ENCODE data around the gene KIAA1671. TPM values are rescaled to one million over a fixed set of nuclear protein-coding genes. Genes with fewer than 3 reads are reported as not detected.

KIAA1671 gene
- total and polyA plus RNA-seq, 4 donors, result 8.7 to 35.9 (median 19.1) TPM

DNA sequence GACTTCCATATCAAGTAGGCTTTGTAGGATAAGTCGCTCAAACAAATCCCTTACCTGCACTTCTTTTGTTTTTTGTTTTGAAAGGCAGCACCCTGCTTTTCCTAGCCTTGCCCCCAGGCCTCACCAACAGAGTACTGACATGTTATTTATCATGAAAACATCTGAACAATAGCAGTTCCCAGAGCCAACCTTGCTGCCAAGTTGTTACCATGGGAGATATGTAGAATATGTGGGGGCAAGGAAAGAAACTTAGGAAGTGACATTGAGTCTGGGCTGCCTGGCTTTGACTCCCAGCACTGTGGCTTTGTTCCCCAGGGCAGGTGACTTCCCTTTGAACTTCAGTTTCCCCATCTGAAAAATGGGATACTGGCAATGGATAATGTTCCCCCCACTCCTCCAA lies 193.8 kb downstream of the KIAA1671 start:
- Histone ChIP-seq H3K27ac (ENCODE audit: low read depth in 1 of 2, low read length in 2 of 2) (no peak overlapping the region), H3K9me3 (ENCODE audit: control insufficient read depth in 4 of 4, low read length in 3 of 4) (no peaks in the 10 kb centered on the region), H3K4me3 (ENCODE audit: low read depth in 1 of 3, low read length in 3 of 3) (no peak overlapping the region), H3K4me1 (ENCODE audit: control insufficient read depth in 4 of 4, insufficient read depth in 4 of 4, low read length in 3 of 4) (peaks cover 6 to 27% (median 16%) of the 10 kb centered on the region in 4 donors), H3K9ac (ENCODE audit: low read depth in 1 of 2, low read length in 2 of 2) (no peak overlapping the region), H3K36me3 (ENCODE audit: control insufficient read depth in 4 of 4, insufficient read depth in 3 of 4, low read depth in 1 of 4, low read length in 3 of 4) (peaks cover 0 to 2% (median 0%) of the 10 kb centered on the region in 4 donors), H3K27me3 (ENCODE audit: control insufficient read depth in 4 of 4, insufficient read depth in 4 of 4, low read length in 3 of 4) (no peaks in the 10 kb centered on the region)
- TF ChIP-seq JUND (IDR thresholded peaks at IDR 0.05), result no peak
- no peak for DNase-seq (ENCODE audit: low spot score)
- WGBS, result 96% methylated on average over 1 of the region's 1 CpG

DNA sequence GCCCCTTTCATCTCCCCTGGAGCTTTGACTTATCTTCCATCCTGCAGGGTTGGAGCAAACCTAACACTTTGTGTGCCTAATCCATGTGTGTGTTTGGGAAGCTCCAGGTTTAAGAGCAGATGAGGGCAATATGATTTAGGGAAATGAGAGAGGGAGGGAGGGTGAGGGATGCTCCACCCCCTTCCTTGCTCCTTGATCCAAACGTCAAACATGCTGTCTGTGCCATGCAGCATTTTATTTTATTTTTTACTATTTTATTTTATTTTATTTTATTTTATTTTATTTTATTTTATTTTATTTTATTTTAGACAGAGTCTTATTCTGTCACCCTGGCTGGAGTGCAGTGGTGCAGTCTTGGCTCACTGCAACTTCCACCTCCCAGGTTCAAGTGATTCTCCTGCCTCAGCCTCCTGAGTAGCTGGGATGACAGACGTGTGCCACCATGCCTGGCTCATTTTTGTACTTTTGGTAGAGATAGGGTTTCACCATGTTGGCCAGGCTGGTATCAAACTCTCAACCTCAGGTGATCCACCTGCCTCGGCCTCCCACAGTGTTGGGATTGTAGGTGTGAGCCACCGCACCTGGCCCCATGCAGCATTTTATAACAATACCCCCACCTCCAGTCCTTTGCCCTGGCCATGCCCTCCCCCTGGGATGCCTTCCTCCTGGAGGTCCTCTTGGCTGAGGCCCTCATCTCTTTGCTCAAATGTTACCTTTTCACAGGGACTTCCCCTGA lies 194.6 kb downstream of the KIAA1671 start:
- Histone ChIP-seq H3K27ac (ENCODE audit: low read depth in 1 of 2, low read length in 2 of 2) (no peak overlapping the region), H3K4me3 (ENCODE audit: low read depth in 1 of 3, low read length in 3 of 3) (no peak overlapping the region)
- 75% methylated on average over 4 of the region's 4 CpGs for WGBS

More for the DNA sequence above, 194.6 kb downstream of the KIAA1671 start:
- H3K9ac ChIP-seq (ENCODE audit: low read depth in 1 of 2, low read length in 2 of 2), result no peak overlapping the region
- no peaks in the 10 kb centered on the region for H3K9me3 ChIP-seq (ENCODE audit: control insufficient read depth in 4 of 4, low read length in 3 of 4)
- no peaks in the 10 kb centered on the region for H3K36me3 ChIP-seq (ENCODE audit: control insufficient read depth in 4 of 4, insufficient read depth in 3 of 4, low read depth in 1 of 4, low read length in 3 of 4)
- no peak for DNase-seq (ENCODE audit: low spot score)
- H3K4me1 ChIP-seq (ENCODE audit: control insufficient read depth in 4 of 4, insufficient read depth in 4 of 4, low read length in 3 of 4), result peaks cover 6 to 27% (median 16%) of the 10 kb centered on the region in 4 donors
- TF ChIP-seq HNF4A (conservative IDR thresholded peaks at IDR 0.05), result no peak
- TF ChIP-seq HNF4G (IDR thresholded peaks at IDR 0.05), result no peak
- TF ChIP-seq TAF1 (conservative IDR thresholded peaks at IDR 0.05), result no peak
- TF ChIP-seq FOXA1 (IDR thresholded peaks at IDR 0.05), result no peak
- no peak for TF ChIP-seq SP1 (IDR thresholded peaks at IDR 0.05)
- TF ChIP-seq, protein P1, sequence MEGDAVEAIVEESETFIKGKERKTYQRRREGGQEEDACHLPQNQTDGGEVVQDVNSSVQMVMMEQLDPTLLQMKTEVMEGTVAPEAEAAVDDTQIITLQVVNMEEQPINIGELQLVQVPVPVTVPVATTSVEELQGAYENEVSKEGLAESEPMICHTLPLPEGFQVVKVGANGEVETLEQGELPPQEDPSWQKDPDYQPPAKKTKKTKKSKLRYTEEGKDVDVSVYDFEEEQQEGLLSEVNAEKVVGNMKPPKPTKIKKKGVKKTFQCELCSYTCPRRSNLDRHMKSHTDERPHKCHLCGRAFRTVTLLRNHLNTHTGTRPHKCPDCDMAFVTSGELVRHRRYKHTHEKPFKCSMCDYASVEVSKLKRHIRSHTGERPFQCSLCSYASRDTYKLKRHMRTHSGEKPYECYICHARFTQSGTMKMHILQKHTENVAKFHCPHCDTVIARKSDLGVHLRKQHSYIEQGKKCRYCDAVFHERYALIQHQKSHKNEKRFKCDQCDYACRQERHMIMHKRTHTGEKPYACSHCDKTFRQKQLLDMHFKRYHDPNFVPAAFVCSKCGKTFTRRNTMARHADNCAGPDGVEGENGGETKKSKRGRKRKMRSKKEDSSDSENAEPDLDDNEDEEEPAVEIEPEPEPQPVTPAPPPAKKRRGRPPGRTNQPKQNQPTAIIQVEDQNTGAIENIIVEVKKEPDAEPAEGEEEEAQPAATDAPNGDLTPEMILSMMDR (IDR thresholded peaks at IDR 0.05; ENCODE audit: low read depth, low read length, missing input control), result no peak
- no peak for TF ChIP-seq JUND (IDR thresholded peaks at IDR 0.05)
- no peak for TF ChIP-seq EGR1 (IDR thresholded peaks at IDR 0.05; ENCODE audit: low read depth in 2 of 2)
- TF ChIP-seq NR2F2 (IDR thresholded peaks at IDR 0.05), result no peak
- TF ChIP-seq, protein P2, sequence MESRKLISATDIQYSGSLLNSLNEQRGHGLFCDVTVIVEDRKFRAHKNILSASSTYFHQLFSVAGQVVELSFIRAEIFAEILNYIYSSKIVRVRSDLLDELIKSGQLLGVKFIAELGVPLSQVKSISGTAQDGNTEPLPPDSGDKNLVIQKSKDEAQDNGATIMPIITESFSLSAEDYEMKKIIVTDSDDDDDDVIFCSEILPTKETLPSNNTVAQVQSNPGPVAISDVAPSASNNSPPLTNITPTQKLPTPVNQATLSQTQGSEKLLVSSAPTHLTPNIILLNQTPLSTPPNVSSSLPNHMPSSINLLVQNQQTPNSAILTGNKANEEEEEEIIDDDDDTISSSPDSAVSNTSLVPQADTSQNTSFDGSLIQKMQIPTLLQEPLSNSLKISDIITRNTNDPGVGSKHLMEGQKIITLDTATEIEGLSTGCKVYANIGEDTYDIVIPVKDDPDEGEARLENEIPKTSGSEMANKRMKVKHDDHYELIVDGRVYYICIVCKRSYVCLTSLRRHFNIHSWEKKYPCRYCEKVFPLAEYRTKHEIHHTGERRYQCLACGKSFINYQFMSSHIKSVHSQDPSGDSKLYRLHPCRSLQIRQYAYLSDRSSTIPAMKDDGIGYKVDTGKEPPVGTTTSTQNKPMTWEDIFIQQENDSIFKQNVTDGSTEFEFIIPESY (IDR thresholded peaks at IDR 0.05), result no peak
- TF ChIP-seq FOXA2 (IDR thresholded peaks at IDR 0.05), result no peak
- TF ChIP-seq RAD21 (IDR thresholded peaks at IDR 0.05), result no peak
- no peak for TF ChIP-seq YY1 (IDR thresholded peaks at IDR 0.05)
- TF ChIP-seq, protein P3, sequence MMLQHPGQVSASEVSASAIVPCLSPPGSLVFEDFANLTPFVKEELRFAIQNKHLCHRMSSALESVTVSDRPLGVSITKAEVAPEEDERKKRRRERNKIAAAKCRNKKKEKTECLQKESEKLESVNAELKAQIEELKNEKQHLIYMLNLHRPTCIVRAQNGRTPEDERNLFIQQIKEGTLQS (IDR thresholded peaks at IDR 0.05), result no peak
- TF ChIP-seq, protein P4, sequence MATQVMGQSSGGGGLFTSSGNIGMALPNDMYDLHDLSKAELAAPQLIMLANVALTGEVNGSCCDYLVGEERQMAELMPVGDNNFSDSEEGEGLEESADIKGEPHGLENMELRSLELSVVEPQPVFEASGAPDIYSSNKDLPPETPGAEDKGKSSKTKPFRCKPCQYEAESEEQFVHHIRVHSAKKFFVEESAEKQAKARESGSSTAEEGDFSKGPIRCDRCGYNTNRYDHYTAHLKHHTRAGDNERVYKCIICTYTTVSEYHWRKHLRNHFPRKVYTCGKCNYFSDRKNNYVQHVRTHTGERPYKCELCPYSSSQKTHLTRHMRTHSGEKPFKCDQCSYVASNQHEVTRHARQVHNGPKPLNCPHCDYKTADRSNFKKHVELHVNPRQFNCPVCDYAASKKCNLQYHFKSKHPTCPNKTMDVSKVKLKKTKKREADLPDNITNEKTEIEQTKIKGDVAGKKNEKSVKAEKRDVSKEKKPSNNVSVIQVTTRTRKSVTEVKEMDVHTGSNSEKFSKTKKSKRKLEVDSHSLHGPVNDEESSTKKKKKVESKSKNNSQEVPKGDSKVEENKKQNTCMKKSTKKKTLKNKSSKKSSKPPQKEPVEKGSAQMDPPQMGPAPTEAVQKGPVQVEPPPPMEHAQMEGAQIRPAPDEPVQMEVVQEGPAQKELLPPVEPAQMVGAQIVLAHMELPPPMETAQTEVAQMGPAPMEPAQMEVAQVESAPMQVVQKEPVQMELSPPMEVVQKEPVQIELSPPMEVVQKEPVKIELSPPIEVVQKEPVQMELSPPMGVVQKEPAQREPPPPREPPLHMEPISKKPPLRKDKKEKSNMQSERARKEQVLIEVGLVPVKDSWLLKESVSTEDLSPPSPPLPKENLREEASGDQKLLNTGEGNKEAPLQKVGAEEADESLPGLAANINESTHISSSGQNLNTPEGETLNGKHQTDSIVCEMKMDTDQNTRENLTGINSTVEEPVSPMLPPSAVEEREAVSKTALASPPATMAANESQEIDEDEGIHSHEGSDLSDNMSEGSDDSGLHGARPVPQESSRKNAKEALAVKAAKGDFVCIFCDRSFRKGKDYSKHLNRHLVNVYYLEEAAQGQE (IDR thresholded peaks at IDR 0.05), result no peak
- TF ChIP-seq, protein P5, sequence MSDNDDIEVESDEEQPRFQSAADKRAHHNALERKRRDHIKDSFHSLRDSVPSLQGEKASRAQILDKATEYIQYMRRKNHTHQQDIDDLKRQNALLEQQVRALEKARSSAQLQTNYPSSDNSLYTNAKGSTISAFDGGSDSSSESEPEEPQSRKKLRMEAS (IDR thresholded peaks at IDR 0.05), result no peak
- no peak for TF ChIP-seq RXRA (IDR thresholded peaks at IDR 0.05)
- H3K27me3 ChIP-seq (ENCODE audit: control insufficient read depth in 4 of 4, insufficient read depth in 4 of 4, low read length in 3 of 4), result no peaks in the 10 kb centered on the region

Measured in liver (tissue), 9 donors.